Transverse colon (tissue), 3 donors: ENCODE data around the gene CHMP4A.

Experiments
- EP300 ChIP-seq: sonication (generic); formaldehyde crosslinking; IDR thresholded peaks from one replicate; pipeline ENCODE4 v1.6.1; 2017; ENCODE audit warnings: antibody characterized with exemption, low read depth
- TF ChIP-seq, protein P1 (sequence below), 5 experiments: fragments of 200-600 bp in 3 of 5; fragments of 450-650 bp in 2 of 5; sonication (generic) in 3 of 5; IDR thresholded peaks; 1 replicate in 2 of 5; 2 replicates in 3 of 5; pipeline ENCODE4 v1.5.1; 2016 to 2017; ENCODE audit warnings: antibody characterized with exemption in 5 of 5, inconsistent platforms in 3 of 5, mild to moderate bottlenecking in 2 of 5, moderate library complexity in 1 of 5

DNA sequence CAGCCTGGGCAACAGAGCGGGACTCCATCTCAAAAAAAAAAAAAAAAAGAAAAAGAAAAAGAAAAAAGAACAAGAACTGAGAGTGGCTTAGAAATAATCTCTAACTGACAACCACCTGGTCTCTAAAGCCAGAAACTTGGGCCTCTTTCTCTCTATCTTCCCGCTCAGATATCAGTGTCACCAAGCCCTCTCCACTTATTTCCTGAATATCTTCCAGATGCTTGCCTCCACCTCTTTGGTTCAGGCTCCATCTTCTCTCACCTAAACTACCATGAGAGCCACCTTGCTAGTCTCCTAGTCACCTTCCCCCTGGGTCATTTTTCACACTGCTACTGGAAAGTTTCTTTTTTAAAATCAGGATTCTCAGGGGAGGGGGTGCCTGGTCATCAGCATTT, 16.2 kb downstream of the CHMP4A start:
- no peak for TF ChIP-seq EP300
- TF ChIP-seq, protein P1, sequence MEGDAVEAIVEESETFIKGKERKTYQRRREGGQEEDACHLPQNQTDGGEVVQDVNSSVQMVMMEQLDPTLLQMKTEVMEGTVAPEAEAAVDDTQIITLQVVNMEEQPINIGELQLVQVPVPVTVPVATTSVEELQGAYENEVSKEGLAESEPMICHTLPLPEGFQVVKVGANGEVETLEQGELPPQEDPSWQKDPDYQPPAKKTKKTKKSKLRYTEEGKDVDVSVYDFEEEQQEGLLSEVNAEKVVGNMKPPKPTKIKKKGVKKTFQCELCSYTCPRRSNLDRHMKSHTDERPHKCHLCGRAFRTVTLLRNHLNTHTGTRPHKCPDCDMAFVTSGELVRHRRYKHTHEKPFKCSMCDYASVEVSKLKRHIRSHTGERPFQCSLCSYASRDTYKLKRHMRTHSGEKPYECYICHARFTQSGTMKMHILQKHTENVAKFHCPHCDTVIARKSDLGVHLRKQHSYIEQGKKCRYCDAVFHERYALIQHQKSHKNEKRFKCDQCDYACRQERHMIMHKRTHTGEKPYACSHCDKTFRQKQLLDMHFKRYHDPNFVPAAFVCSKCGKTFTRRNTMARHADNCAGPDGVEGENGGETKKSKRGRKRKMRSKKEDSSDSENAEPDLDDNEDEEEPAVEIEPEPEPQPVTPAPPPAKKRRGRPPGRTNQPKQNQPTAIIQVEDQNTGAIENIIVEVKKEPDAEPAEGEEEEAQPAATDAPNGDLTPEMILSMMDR (IDR thresholded peaks at IDR 0.05), result no peak
